Activated CD8-positive, alpha-beta T cell treated with anti-CD3 and anti-CD28 coated beads, Interleukin-2, amount 10 ng/mL, durations not matched to agents 7 days and 5 days (primary cell): ENCODE results near the gene THSD7A. TPM values are rescaled to one million over a fixed set of nuclear protein-coding genes. Genes with fewer than 3 reads are reported as not detected.

Experiments
- ATAC-seq: fragments of 150-1000 bp; cut with Tn5 transposase; one replicate; pipeline ENCODE4 v1.10.0; 2021; ENCODE audit warnings: moderate library complexity
- CTCF ChIA-PET: fragments of 350-600 bp; sonication (Branson Sonifier 250); formaldehyde crosslinking; loops from one replicate; lab custom pipeline; 2021; ENCODE audit warnings: antibody characterized with exemption; lab: Charles Lee
- POLR2A ChIA-PET: fragments of 350-600 bp; sonication (Branson Sonifier 250); formaldehyde crosslinking; loops from one replicate; lab custom pipeline; 2021; ENCODE audit warnings: antibody characterized with exemption; lab: Charles Lee
- DNase-seq: peaks from one replicate; pipeline ENCODE4 v3.0.0-alpha.2; 2020
- H3K27ac Mint-ChIP-seq: one replicate; pipeline ENCODE4 v1.8.0; 2021; ENCODE audit warnings: mild to moderate bottlenecking, mixed read lengths
- H3K27me3 Mint-ChIP-seq: one replicate; pipeline ENCODE4 v1.8.0; 2021; ENCODE audit warnings: low read depth, mixed read lengths
- H3K36me3 Mint-ChIP-seq: one replicate; pipeline ENCODE4 v1.8.0; 2021; ENCODE audit warnings: low read depth, mixed read lengths
- H3K4me1 Mint-ChIP-seq: one replicate; pipeline ENCODE4 v1.8.0; 2021; ENCODE audit warnings: low read depth, mixed read lengths
- H3K4me3 Mint-ChIP-seq: one replicate; pipeline ENCODE4 v1.8.0; 2021; ENCODE audit warnings: mild to moderate bottlenecking, mixed read lengths
- H3K9me3 Mint-ChIP-seq: one replicate; pipeline ENCODE4 v1.8.0; 2022; ENCODE audit warnings: mixed read lengths; ENCODE audit not compliant: insufficient read depth
- total RNA-seq, 2 experiments: library from RNA; stranded (reverse); gene quantifications; one replicate each; pipeline ENCODE4 v1.2.3, GENCODE V29; 2021

The THSD7A gene
- total RNA-seq, 2 experiments from 2014 or later: not detected

DNA sequence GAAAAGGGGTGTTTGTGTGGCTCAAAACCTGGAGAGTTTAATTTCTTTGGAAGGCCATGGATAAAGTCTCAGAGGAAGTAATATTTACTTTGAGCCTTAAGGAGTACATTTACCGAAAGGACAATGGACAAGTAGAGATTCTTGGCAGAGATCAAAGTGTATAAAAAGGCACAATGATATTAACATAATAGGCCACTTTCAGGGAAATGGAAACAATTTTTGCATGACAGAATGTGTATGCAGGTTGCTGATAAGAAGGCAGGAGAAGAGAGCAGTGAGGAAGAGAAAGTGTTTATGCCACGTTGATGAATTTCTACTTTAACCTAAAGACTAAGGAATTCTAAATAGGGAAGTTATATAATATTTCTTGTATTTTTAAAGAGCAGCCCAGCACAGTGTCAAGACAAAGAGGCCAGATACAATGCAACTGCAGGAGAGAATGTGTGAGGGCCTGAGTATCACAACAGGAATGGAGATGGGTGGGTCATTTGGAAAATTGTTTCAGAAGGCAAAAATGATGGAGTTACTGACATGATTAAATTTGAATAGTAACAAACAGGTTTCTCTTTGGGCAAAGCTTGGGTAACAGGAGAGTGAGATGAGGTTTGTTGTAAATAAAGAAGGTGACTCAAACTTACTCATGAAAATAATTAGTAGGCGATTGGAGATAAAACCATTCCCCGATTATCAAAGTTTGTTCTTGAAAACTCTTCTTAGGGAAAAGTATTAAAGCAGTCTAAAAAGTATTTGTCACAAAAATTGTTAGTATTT lies 84.1 kb downstream of the THSD7A start:
- Mint-ChIP-seq H3K27ac (no peak overlapping the region), H3K27me3 (no peaks in the 10 kb centered on the region), H3K36me3 (no peaks in the 10 kb centered on the region), H3K4me3 (no peak overlapping the region), H3K4me1 (no peaks in the 10 kb centered on the region), H3K9me3 (no peaks in the 10 kb centered on the region)
- no peak for ATAC-seq
- no peak for DNase-seq
- ChIA-PET POLR2A (no interaction called here), CTCF (no interaction called here)

DNA sequence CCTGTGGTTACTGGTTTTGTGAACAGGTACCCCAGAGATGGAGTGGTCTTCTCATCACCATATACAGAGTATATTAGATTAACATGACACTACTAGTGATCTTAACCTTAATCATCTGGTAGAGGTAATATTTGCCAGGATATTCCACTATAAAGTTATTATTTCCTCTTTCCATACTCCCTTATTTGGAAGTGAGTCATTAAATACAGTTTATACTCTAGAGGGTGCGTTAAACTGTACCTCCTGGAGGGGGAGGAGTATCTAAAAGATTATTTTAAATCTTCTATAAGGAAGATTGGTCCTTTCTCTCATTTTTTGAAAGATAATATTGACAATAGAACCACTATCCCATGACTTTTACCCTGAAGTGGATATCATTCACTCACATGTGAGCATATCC lies 85.4 kb downstream of the THSD7A start:
- ChIA-PET POLR2A (no interaction called here), CTCF (no interaction called here)
- Mint-ChIP-seq H3K4me3 (no peak overlapping the region), H3K27ac (no peak overlapping the region), H3K36me3 (no peaks in the 10 kb centered on the region), H3K9me3 (no peaks in the 10 kb centered on the region), H3K4me1 (no peaks in the 10 kb centered on the region), H3K27me3 (no peaks in the 10 kb centered on the region)
- DNase-seq (no peak), ATAC-seq (no peak)

DNA sequence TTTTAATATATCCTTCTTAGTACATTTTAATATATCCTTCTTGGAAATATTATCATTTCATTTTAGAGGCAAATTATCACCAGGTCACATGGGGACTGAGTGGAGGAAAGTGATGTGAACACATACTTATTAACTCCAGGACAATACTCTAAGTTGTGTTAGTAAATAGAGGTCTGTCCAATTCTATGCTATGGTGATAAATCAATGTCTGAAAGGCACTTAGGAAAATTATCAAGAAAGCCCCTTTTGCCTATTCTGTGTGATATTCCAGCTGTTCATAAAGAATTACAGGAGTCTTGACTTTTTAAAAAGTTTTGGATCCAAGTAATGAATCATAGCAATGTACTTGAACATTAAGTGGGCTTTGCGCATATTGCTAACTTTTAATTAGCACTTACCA lies 88.5 kb downstream of the THSD7A start:
- CTCF ChIA-PET: no interaction called here
- no peaks in the 10 kb centered on the region for H3K36me3 Mint-ChIP-seq
- H3K27ac Mint-ChIP-seq: no peak overlapping the region
- no peak overlapping the region for H3K4me3 Mint-ChIP-seq
- H3K4me1 Mint-ChIP-seq: no peaks in the 10 kb centered on the region
- no peaks in the 10 kb centered on the region for H3K9me3 Mint-ChIP-seq
- POLR2A ChIA-PET: no interaction called here
- H3K27me3 Mint-ChIP-seq: no peaks in the 10 kb centered on the region
- DNase-seq (no peak), ATAC-seq (no peak)

DNA sequence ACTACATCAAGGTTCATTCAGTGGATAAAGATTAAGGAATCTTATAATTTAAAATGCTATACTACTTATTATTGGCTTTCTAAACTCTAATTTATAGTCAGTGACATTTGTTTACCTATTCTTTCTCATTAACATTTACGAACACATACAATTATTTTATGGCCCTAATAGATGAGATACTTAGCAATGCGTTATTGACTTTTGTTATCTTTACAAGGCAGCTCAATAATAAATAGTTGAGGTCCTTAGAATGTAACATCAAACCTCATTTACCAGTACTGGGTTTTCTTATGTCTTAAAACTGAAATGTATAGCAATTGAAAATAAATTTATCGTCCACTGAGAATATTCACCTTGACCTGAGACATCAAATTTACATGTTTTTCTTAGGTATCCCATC lies 89.0 kb downstream of the THSD7A start:
- Mint-ChIP-seq H3K27ac (no peak overlapping the region), H3K27me3 (no peaks in the 10 kb centered on the region), H3K9me3 (no peaks in the 10 kb centered on the region), H3K4me3 (no peak overlapping the region), H3K4me1 (no peaks in the 10 kb centered on the region), H3K36me3 (no peaks in the 10 kb centered on the region)
- ATAC-seq: no peak
- POLR2A ChIA-PET: no interaction called here
- CTCF ChIA-PET: no interaction called here
- no peak for DNase-seq

DNA sequence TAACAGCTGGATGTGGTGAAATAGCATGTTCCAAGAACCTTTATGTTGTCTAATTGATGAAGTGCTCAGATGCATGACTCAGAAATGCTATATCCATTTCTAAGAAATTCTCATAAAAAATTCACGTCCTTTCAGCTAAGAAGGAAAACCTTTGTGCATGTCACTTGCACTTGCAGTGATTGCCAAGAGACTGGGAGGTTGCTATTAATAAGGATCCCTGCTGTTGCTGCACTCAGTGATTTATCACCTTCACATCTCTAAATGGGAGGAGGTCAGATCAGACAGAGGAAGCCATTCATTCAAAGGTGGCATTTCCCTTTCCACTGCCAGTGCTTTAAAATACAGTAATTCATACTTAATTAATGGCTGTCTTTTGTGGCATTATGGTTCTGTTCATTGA lies 89.5 kb downstream of the THSD7A start:
- ATAC-seq (no peak), DNase-seq (no peak)
- ChIA-PET POLR2A (no interaction called here), CTCF (no interaction called here)
- Mint-ChIP-seq H3K36me3 (no peaks in the 10 kb centered on the region), H3K4me3 (no peak overlapping the region), H3K27ac (no peak overlapping the region), H3K27me3 (no peaks in the 10 kb centered on the region), H3K9me3 (no peaks in the 10 kb centered on the region), H3K4me1 (no peaks in the 10 kb centered on the region)

DNA sequence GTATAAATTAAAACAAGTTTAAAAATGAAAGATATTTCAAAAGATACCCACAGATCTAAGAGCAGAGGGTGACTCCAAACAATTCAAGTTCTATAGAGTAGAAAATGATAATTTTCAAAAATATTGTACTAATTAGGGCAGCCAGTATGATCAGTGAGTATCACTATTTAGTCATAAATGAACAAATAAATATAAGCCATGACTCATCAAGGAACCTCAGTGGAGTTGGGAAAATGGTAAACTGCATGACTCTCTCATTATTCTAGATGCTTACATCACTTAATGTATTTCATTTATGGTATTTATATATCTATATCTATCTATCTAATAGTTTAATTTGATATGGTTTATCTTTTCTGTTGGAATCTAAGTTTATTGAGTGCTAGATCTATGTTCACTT lies 94.3 kb downstream of the THSD7A start:
- no peaks in the 10 kb centered on the region for H3K4me1 Mint-ChIP-seq
- H3K27me3 Mint-ChIP-seq: no peaks in the 10 kb centered on the region
- ChIA-PET POLR2A (no interaction called here), CTCF (no interaction called here)
- no peaks in the 10 kb centered on the region for H3K36me3 Mint-ChIP-seq
- no peak overlapping the region for H3K4me3 Mint-ChIP-seq
- no peaks in the 10 kb centered on the region for H3K9me3 Mint-ChIP-seq
- no peak for ATAC-seq
- no peak for DNase-seq
- H3K27ac Mint-ChIP-seq: no peak overlapping the region

DNA sequence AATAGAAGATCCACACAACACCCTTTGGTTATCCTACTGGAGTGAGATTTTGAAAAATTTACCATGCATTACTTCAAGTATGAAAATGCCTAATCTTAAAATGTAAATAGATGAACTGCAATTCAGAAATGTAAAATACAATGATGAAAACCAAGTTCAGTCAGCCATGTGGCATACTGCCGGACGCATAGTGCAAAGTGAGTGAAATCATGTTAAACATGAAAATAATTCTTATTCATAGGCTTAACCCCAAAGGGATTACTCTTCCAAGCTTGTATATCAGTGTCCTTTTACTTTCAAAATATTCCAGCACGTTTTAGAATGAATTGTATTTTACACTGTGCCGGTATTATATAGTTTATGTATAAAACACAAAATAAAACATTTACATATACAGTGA lies 99.8 kb downstream of the THSD7A start:
- ATAC-seq (no peak), DNase-seq (no peak)
- H3K27me3 Mint-ChIP-seq: no peaks in the 10 kb centered on the region
- ChIA-PET POLR2A (no interaction called here), CTCF (no interaction called here)
- no peaks in the 10 kb centered on the region for H3K9me3 Mint-ChIP-seq
- H3K4me3 Mint-ChIP-seq: no peak overlapping the region
- H3K4me1 Mint-ChIP-seq: no peaks in the 10 kb centered on the region
- no peak overlapping the region for H3K27ac Mint-ChIP-seq
- H3K36me3 Mint-ChIP-seq: no peaks in the 10 kb centered on the region

DNA sequence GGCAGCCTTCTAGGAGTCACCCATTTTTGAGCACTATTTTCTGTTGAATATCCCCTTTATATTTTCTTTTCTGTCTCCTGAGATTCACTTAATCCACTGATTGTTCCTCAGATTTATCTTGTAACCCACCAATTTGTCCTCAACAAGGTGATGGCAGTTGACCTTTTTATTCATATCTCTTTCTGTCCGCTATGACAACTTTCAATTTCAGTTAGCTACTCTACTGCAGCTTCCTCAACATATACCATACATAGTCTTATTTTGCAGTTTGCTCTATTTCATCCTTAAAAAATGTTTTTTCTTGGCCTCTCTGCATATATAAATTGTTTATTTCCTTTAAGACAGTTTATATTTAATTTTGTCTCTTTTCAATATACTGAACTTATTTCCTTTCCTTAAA lies 101.3 kb downstream of the THSD7A start:
- DNase-seq (no peak), ATAC-seq (no peak)
- ChIA-PET CTCF (no interaction called here), POLR2A (no interaction called here)
- H3K27me3 Mint-ChIP-seq: no peaks in the 10 kb centered on the region
- H3K9me3 Mint-ChIP-seq: no peaks in the 10 kb centered on the region
- H3K36me3 Mint-ChIP-seq: no peaks in the 10 kb centered on the region
- H3K4me1 Mint-ChIP-seq: no peaks in the 10 kb centered on the region
- no peak overlapping the region for H3K4me3 Mint-ChIP-seq
- no peak overlapping the region for H3K27ac Mint-ChIP-seq

DNA sequence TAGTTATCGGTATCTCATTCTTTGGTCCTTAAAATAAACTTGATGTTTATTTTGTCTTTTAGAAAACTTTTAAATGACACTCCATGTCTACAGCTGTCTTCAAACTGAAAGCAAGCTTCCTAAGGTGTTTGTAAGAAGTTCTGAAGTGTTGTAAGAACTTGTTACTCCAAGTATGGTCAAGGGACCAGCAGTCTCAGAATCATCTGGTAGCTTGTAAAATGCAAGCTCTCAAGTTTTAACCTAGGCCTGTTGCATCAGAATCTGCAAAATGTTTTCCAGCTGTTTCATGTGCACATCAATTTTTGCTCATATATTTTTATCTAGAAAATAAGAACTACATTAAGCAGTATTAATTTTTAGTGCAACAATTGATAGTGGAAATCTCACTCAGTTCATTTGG lies 104.1 kb downstream of the THSD7A start:
- Mint-ChIP-seq H3K4me3 (no peak overlapping the region), H3K9me3 (no peaks in the 10 kb centered on the region), H3K4me1 (no peaks in the 10 kb centered on the region), H3K27me3 (no peaks in the 10 kb centered on the region), H3K27ac (no peak overlapping the region), H3K36me3 (no peaks in the 10 kb centered on the region)
- DNase-seq (no peak), ATAC-seq (no peak)
- CTCF ChIA-PET: no interaction called here
- POLR2A ChIA-PET: no interaction called here

DNA sequence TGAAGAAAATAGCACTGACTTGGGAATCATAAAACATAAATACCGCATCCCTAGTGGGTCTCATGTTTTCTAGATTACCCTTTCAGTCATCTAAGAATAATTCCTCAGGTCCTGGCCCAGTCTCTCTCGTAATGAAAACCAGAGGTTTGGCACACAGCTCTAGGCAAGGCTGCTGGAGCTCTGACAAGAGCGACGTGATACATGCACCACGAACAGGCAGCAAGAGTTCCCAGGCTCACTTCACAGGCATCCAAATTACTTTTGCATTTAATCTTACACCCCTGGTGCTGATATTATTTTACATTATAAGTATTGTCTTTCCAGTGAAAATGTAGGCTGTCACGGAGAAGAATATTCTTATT lies 105.2 kb downstream of the THSD7A start:
- no peak overlapping the region for H3K4me3 Mint-ChIP-seq
- POLR2A ChIA-PET: no interaction called here
- DNase-seq (no peak), ATAC-seq (no peak)
- no peaks in the 10 kb centered on the region for H3K9me3 Mint-ChIP-seq
- H3K36me3 Mint-ChIP-seq: no peaks in the 10 kb centered on the region
- no peaks in the 10 kb centered on the region for H3K27me3 Mint-ChIP-seq
- H3K4me1 Mint-ChIP-seq: no peaks in the 10 kb centered on the region
- CTCF ChIA-PET: no interaction called here
- no peak overlapping the region for H3K27ac Mint-ChIP-seq

DNA sequence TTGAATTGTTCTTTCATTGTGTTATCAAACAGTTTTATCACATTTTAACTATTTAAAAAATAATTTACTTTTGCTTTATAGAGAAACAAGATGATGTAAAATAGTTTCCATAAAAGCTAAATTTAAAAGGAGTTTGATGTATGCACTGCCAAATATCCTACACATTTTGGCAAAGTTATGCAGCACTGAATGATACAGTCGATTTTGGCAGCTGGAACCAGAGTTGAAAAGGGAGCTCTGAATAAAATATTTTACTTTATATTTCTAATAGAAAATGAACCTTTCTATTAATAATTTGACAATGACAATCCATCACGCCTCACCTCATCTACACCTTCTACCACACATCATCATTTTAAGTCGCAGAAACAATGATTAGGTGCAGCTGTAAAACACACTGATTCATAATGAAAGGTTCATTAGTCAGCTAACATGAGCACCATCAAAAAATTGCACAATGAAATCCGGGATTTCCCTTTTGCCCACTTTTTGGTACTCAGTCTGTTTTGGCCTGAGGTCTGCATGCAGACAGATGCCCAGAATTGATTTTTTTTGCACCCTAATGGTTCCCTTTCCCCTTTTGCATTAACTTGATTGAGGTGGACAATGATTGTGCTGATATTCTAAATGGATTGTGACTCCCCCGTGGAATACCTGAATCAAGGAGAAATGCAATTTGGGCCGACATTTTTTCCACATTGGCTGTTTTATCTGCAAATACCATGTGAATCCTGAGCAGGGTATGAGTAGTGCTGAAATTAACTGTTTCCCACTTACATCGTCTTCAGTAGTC lies 105.8 kb downstream of the THSD7A start:
- Mint-ChIP-seq H3K36me3 (no peaks in the 10 kb centered on the region), H3K27me3 (no peaks in the 10 kb centered on the region), H3K4me1 (no peaks in the 10 kb centered on the region), H3K27ac (no peak overlapping the region), H3K9me3 (no peaks in the 10 kb centered on the region), H3K4me3 (no peak overlapping the region)
- ChIA-PET CTCF (no interaction called here), POLR2A (no interaction called here)
- DNase-seq: no peak
- no peak for ATAC-seq

DNA sequence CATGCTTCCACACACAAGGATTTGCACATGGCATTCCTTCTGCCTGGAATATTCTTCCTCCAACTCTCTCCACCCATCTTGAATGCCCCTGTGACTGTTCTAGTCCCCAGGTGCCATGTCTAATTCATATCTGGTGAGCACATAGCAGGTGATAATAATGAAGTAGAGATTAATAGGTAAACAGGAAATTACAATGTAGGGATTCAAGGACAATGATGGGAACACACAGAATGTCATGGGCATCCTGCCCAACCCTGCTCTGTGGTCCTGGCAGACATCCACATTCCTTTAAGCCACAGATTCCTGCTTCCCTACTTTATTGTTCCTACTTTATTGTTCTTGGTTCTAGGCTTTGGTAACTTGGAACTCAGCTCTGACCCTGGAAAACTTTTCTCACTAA lies 115.8 kb downstream of the THSD7A start:
- DNase-seq: no peak
- H3K36me3 Mint-ChIP-seq: no peaks in the 10 kb centered on the region
- no peaks in the 10 kb centered on the region for H3K27me3 Mint-ChIP-seq
- no peak for ATAC-seq
- no peak overlapping the region for H3K4me3 Mint-ChIP-seq
- H3K9me3 Mint-ChIP-seq: no peaks in the 10 kb centered on the region
- ChIA-PET CTCF (no interaction called here), POLR2A (no interaction called here)
- H3K4me1 Mint-ChIP-seq: no peaks in the 10 kb centered on the region
- H3K27ac Mint-ChIP-seq: no peak overlapping the region
